Activated B cell treated with CpG ODN at 0.5 μM for 24 hours (primary cell): ENCODE data around the gene OR4S1. TPM values are rescaled to one million over a fixed set of nuclear protein-coding genes. Genes with fewer than 3 reads are reported as not detected.

ENCODE experiments used
- ATAC-seq: fragments of 200-7000 bp; cut with Tn5 transposase; one replicate; pipeline ENCODE4 v1.10.0; 2021; ENCODE audit warnings: low read depth, mild to moderate bottlenecking, moderate library complexity
- CTCF ChIA-PET: fragments of 350-600 bp; sonication (Branson Sonifier 250); formaldehyde crosslinking; loops from one replicate; lab custom pipeline; 2021; ENCODE audit warnings: antibody characterized with exemption; lab: Charles Lee
- POLR2A ChIA-PET: fragments of 350-600 bp; sonication (Branson Sonifier 250); formaldehyde crosslinking; loops from one replicate; lab custom pipeline; 2021; ENCODE audit warnings: antibody characterized with exemption; lab: Charles Lee
- DNase-seq: peaks from one replicate; pipeline ENCODE4 v3.0.0; 2022
- H3K27ac Mint-ChIP-seq: one replicate; pipeline ENCODE4 v1.8.0; 2020; ENCODE audit warnings: mixed read lengths
- H3K27me3 Mint-ChIP-seq: one replicate; pipeline ENCODE4 v1.8.0; 2021; ENCODE audit warnings: mixed read lengths
- H3K36me3 Mint-ChIP-seq: one replicate; pipeline ENCODE4 v1.8.0; 2021; ENCODE audit warnings: low read depth, mixed read lengths
- H3K4me1 Mint-ChIP-seq: one replicate; pipeline ENCODE4 v1.8.0; 2021; ENCODE audit warnings: mixed read lengths
- H3K4me3 Mint-ChIP-seq: one replicate; pipeline ENCODE4 v1.8.0; 2020; ENCODE audit warnings: mild to moderate bottlenecking, mixed read lengths
- H3K9me3 Mint-ChIP-seq: one replicate; pipeline ENCODE4 v1.8.0; 2020; ENCODE audit warnings: mixed read lengths
- CTCF ChIP-seq: fragments of 200-600 bp; IDR thresholded peaks from one replicate; pipeline ENCODE4 v1.8.0; 2022; ENCODE audit warnings: antibody characterized with exemption, mild to moderate bottlenecking
- intact Hi-C: fragments of 100-400 bp; cut with micrococcal nuclease; formaldehyde crosslinking; loops from one replicate; pipeline ENCODE4 v1.15.1; 2024
- total RNA-seq: library from RNA; stranded (reverse); gene quantifications from 2 replicates; pipeline ENCODE4 v1.2.3, GENCODE V29; 2022

Gene OR4S1
- total RNA-seq: not detected in 2 replicates

- no peak within 1 kb of the TSS for H3K4me3 Mint-ChIP-seq
- peaks cover 13% of the 10 kb centered on the region for H3K27me3 Mint-ChIP-seq
- TF ChIP-seq CTCF: no peak
- ATAC-seq (no peak), DNase-seq (no peak)
- ChIA-PET CTCF (no interaction called here), POLR2A (no interaction called here)
- H3K36me3 Mint-ChIP-seq: no peaks in the 10 kb centered on the region
- H3K4me1 Mint-ChIP-seq: peaks cover 2% of the 10 kb centered on the region
- intact Hi-C loops: loop anchor here (10.0 kb wide), 1 partner anchor 371 kb away; no protein-coding TSS in a partner anchor
- H3K9me3 Mint-ChIP-seq: peaks cover 2% of the 10 kb centered on the region
- no peak within 1 kb of the TSS for H3K27ac Mint-ChIP-seq
Observed at GRCh38 chr11:48305923-48306322, at the start of gene OR4S1. Gene OR4S1 (plus strand): TSS chr11:48306223. CDS start chr11:48306223, 0 bp downstream.

GRCh38 chr11:48261600-48261999 lies 44.4 kb upstream of the OR4S1 start:
- Mint-ChIP-seq H3K4me1 (no peaks in the 10 kb centered on the region), H3K27me3 (peaks cover 10% of the 10 kb centered on the region), H3K36me3 (no peaks in the 10 kb centered on the region), H3K4me3 (no peak overlapping the region), H3K27ac (no peak overlapping the region), H3K9me3 (no peaks in the 10 kb centered on the region)
- no peak for TF ChIP-seq CTCF
- POLR2A ChIA-PET: no interaction called here
- DNase-seq (no peak), ATAC-seq (no peak)
- CTCF ChIA-PET: no interaction called here
- intact Hi-C loops: no loop called here

- DNase-seq (no peak), ATAC-seq (no peak)
- Mint-ChIP-seq H3K4me3 (no peak within 1 kb of the TSS), H3K4me1 (no peaks in the 10 kb centered on the region), H3K36me3 (no peaks in the 10 kb centered on the region), H3K9me3 (no peaks in the 10 kb centered on the region), H3K27me3 (no peaks in the 10 kb centered on the region), H3K27ac (no peak within 1 kb of the TSS)
- ChIA-PET POLR2A (no interaction called here), CTCF (no interaction called here)
- intact Hi-C loops: no loop called here
- no peak for TF ChIP-seq CTCF
Observed at GRCh38 chr11:48263423-48263911, 42.6 kb upstream of the OR4S1 start, which contains the start of gene OR4X1. Gene OR4X1 (plus strand): TSS chr11:48263861. CDS start chr11:48263861, 0 bp downstream.

GRCh38 chr11:48270621-48271020 lies 35.4 kb upstream of the OR4S1 start:
- Mint-ChIP-seq H3K9me3 (no peaks in the 10 kb centered on the region), H3K36me3 (no peaks in the 10 kb centered on the region), H3K4me1 (no peaks in the 10 kb centered on the region), H3K27me3 (peaks cover 5% of the 10 kb centered on the region), H3K4me3 (no peak overlapping the region), H3K27ac (no peak overlapping the region)
- POLR2A ChIA-PET: no interaction called here
- intact Hi-C loops: no loop called here
- CTCF ChIA-PET: no interaction called here
- no peak for DNase-seq
- ATAC-seq: no peak
- no peak for TF ChIP-seq CTCF

- POLR2A ChIA-PET: no interaction called here
- intact Hi-C loops: no loop called here
- H3K36me3 Mint-ChIP-seq: no peaks in the 10 kb centered on the region
- H3K4me1 Mint-ChIP-seq: no peaks in the 10 kb centered on the region
- H3K27me3 Mint-ChIP-seq: peaks cover 5% of the 10 kb centered on the region
- no peak overlapping the region for H3K27ac Mint-ChIP-seq
- no peak for TF ChIP-seq CTCF
- CTCF ChIA-PET: interaction anchor here (0.6 kb wide), 1 partner anchor 35 kb away, joined by 3 read pairs; no protein-coding TSS in a partner anchor
- ATAC-seq: no peak
- no peak overlapping the region for H3K4me3 Mint-ChIP-seq
- DNase-seq: no peak
- H3K9me3 Mint-ChIP-seq: no peaks in the 10 kb centered on the region
Observed at GRCh38 chr11:48272606-48273005, 33.4 kb upstream of the OR4S1 start.
